GM12865 (cell line): ENCODE data around the gene HRC.
A peak's percentile ranks its signal among the peaks of the same experiment; 100 is the strongest.

Experiments
- DNase-seq: peaks from one replicate; pipeline ENCODE4 v3.0.0; 2010; ENCODE audit warnings: low read depth
- H3K4me3 ChIP-seq: 2 replicates; pipeline ENCODE4 v1.5.1; 2011; ENCODE audit warnings: mild to moderate bottlenecking, low read depth, low read length, control low read depth
- TF ChIP-seq, protein P1 (sequence below): IDR thresholded peaks from 2 replicates; pipeline ENCODE4 v1.5.1; 2011; ENCODE audit warnings: low read length, control low read depth, low read depth, inconsistent platforms; ENCODE audit not compliant: insufficient read depth; ENCODE audit errors: missing control alignments

Gene HRC

DNA sequence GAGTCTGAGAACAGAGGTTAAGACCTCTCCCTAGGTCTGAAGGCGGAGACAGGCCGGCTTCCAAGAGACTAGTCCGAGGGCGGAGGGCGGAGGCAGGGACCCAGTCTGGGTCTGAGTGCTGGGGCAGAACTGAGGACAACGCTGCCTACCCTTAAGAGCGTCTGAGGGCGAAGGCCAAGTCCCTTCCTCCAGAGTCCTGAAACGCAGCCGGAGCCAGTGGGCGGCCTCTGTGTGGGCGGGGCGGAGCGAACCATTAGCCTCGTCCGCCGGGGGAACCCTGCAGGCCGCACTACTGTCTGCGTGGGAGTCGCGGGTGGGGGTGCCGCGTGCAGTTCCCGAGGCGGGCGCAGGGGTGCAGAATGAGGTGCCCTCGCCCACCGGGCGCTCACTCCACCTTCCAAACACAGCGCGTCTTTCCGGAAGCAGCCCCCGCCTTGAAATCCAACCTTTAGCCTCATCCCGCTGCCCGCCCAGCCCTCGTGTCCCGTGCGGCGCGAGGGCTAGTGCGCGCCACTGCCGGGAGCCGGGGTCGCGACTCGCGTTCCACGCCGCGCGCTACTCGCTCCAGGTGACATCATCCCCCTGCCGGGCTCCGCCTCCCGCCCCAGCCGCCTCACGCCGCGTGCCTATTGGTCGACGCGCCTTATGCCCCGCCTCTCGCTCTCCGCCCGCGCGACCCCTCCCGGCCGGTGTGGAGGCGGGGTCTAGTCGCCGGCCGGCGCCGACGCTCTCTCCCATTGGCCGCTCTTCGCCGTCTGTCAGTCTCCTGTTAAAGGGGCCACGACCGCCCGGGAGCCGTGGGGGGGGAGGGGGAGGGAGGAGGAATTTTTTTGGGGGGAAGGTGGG is 36.4 kb downstream of the HRC start, which contains the start of gene C19orf73:
Gene C19orf73, minus strand, starts transcription at position 579 of the 846 bp plus-strand sequence. Its CDS starts 121 bp downstream, at position 458.
- peak; percentile 97 for DNase-seq
- H3K4me3 ChIP-seq: peak within 1 kb of the TSS; percentile 64
- TF ChIP-seq, protein P1, sequence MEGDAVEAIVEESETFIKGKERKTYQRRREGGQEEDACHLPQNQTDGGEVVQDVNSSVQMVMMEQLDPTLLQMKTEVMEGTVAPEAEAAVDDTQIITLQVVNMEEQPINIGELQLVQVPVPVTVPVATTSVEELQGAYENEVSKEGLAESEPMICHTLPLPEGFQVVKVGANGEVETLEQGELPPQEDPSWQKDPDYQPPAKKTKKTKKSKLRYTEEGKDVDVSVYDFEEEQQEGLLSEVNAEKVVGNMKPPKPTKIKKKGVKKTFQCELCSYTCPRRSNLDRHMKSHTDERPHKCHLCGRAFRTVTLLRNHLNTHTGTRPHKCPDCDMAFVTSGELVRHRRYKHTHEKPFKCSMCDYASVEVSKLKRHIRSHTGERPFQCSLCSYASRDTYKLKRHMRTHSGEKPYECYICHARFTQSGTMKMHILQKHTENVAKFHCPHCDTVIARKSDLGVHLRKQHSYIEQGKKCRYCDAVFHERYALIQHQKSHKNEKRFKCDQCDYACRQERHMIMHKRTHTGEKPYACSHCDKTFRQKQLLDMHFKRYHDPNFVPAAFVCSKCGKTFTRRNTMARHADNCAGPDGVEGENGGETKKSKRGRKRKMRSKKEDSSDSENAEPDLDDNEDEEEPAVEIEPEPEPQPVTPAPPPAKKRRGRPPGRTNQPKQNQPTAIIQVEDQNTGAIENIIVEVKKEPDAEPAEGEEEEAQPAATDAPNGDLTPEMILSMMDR: peak; percentile 6

DNA sequence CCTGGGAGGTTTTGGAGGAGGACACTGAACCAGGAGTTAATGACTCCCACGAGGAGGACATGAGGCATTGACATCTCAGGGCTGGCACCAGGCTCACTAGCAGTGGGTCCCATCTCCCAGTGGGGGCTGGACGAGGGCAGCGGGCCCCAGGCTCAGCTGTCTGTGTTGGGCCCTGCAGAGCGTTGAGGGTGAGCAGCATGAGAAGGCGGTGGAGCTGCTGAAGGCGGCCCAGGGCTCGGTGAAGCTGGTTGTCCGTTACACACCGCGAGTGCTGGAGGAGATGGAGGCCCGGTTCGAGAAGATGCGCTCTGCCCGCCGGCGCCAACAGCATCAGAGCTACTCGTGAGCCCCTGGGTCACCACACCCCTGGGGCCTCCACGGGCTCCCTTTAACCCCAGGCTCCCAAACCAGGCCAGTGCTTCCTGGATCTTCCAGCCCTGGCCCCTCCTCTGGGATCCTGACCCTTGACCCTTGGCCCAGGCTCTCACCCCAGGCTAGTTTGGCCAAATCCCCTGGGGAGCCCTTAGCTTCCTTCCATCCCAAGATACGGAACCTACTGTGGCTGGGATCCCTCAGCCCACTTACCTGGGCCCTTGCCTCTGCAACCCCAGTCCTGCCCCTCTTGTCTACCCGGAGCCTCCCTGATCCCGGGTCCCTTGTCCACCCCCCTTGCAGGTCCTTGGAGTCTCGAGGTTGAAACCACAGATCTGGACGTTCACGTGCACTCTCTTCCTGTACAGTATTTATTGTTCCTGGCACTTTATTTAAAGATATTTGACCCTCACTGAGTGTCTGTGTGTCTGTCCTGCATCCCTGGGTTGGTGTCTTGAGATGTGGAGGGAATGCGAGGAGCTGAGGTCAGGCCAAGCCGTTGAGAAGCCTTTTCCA is 37.3 kb downstream of the HRC start:
- DNase-seq: no peak
- TF ChIP-seq, protein P1: no peak
- H3K4me3 ChIP-seq: peak overlapping the region; percentile 64

DNA sequence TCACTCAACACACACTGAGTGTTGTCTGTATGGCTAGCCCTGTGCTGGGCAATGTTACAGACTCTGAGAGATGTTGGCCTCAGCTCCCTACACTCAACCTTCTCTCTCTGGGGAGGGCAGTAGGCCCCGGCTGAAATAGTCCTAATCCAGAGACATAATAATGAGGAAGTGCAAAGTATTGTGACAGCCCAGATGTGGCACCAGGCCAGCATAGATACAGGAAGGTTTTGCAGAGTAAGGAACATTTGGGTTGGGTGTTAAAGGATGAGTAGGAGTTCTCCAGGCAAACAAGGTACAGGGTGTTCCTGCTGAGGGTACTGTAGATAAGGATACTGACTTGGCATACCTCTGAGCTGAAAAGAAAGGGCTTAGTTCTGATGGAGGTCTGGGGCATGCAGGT is 38.7 kb downstream of the HRC start:
- DNase-seq: no peak
- TF ChIP-seq, protein P1: no peak
- no peak overlapping the region for H3K4me3 ChIP-seq

DNA sequence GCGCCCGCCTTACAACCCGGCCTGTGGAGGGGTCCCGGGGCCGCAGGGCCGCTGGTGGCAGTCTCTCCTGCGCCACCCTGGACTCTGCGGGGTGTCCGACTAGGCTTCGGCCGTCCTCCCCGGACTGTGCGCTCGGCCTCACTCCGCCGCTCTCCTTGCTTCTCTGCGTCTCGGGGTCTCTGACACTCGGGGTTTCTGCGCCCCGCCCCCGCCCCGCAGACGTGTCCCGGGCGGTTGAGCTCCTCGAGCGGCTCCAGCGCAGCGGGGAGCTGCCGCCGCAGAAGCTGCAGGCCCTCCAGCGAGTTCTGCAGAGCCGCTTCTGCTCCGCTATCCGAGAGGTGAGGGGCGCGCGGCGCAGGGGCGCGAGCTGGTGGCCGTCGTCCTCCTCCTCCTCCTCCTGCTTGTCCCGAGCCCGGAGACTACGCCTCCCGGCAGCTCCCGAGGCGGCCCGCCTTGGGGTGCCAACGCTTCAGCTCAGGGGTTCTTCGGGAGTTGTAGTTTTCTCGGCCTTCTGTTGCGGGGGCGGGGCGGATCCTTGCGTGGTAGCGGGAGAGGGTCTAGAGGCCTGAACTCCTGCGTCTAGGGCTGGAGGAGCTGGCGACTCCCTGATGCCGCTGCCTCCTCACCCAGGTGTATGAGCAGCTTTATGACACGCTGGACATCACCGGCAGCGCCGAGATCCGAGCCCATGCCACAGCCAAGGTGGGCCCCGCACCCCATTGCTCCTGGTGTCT is 40.4 kb downstream of the HRC start:
- H3K4me3 ChIP-seq: peak overlapping the region; percentile 54
- TF ChIP-seq, protein P1: no peak
- no peak for DNase-seq

DNA sequence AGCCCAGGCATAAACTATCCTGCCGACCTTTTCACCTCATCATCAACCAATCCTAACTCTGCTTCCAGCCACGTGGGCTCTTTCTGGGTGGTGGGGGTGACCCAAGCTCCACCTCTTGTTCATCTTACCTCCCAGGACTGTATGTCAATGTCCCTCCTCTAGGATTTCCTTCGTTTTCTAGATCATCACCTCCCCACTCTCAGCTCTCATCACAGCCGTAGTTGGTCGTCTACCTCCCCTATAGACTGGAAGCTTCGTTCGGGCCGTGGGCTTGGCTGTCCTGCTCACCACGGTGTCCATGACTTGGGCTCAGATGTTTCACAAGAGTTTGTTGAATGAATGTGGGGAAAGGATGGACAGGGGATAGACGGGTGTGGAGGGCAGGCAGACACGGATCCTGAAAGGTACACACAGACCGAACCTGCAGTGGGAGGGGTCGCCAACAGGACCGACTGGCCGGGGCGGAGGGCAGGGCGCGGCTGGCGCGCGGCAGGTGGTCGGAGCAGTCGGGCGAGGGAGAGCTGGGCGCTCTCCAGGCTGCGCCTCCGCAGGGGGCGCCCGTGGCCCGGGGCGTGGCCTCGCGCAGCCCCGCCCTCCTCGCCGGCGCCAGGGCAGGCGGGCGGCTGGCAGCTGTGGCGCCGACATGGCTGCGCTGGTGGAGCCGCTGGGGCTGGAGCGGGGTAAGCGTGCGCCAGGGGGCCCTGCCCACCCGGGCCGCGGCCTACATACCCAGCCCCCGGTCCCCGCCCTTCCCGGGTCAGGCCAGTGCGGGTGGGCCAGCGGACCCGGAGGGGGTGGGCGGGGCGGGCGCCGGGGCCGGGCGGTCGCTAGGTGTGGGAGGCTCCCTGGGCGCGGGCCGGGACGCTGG is 41.2 kb downstream of the HRC start, which contains the start of gene LIN7B:
Gene LIN7B, plus strand, starts transcription at position 609 of the 868 bp plus-strand sequence. Its CDS starts 35 bp downstream, at position 644.
- peak within 1 kb of the TSS; percentile 54 for H3K4me3 ChIP-seq
- peak; percentile 77 for DNase-seq
- TF ChIP-seq, protein P1: peak; percentile 71
